Measurements from ENCODE around the gene A1BG. TPM values are rescaled to one million over a fixed set of nuclear protein-coding genes. Genes with fewer than 3 reads are reported as not detected.

The A1BG gene
- total RNA-seq, 1 donor from 2014 or later: 4.1 TPM

GRCh38 chr19:58366585-58367430 is 13.5 kb upstream of the A1BG start:
- DNase-seq (no peak), ATAC-seq (ENCODE audit: poor library complexity) (no peak)
- intact Hi-C loops (cut with DNase I): no loop called here

- ATAC-seq (ENCODE audit: poor library complexity) (no peak), DNase-seq (no peak)
- intact Hi-C loops (cut with DNase I): no loop called here
Measured at GRCh38 chr19:58364146-58364545, 10.9 kb upstream of the A1BG start.

- ATAC-seq (ENCODE audit: poor library complexity) (peak; percentile 96), DNase-seq (peak; percentile 99)
- intact Hi-C loops (cut with DNase I): no loop called here
Measured at GRCh38 chr19:58362272-58362994, 9.1 kb upstream of the A1BG start, which contains the start of gene ZNF497. TSS of gene ZNF497 (minus strand) at chr19:58362751. CDS start at chr19:58357635, 5,116 bp downstream.

GRCh38 chr19:58361900-58362271 is 8.6 kb upstream of the A1BG start:
- DNase-seq (peak; percentile 64), ATAC-seq (ENCODE audit: poor library complexity) (peak; percentile 29)

GRCh38 chr19:58357481-58358145 is 4.3 kb upstream of the A1BG start:
- DNase-seq: no peak
- ATAC-seq (ENCODE audit: poor library complexity): no peak
- intact Hi-C loops (cut with DNase I): no loop called here

More at GRCh38 chr19:58361900-58362271, 8.6 kb upstream of the A1BG start:
- intact Hi-C loops (cut with DNase I): no loop called here

- DNase-seq: no peak
- intact Hi-C loops (cut with DNase I): no loop called here
- ATAC-seq (ENCODE audit: poor library complexity): peak; percentile 4
Measured at GRCh38 chr19:58356766-58357480, 3.6 kb upstream of the A1BG start.

- DNase-seq (no peak), ATAC-seq (ENCODE audit: poor library complexity) (peak; percentile 54)
- intact Hi-C loops (cut with DNase I): no loop called here
Measured at GRCh38 chr19:58355908-58356765, 2.8 kb upstream of the A1BG start.

- DNase-seq (no peak), ATAC-seq (ENCODE audit: poor library complexity) (no peak)
- intact Hi-C loops (cut with DNase I): no loop called here
Measured at GRCh38 chr19:58355215-58355796, 2.0 kb upstream of the A1BG start.

- DNase-seq: no peak
- no peak for ATAC-seq (ENCODE audit: poor library complexity)
- intact Hi-C loops (cut with DNase I): no loop called here
Measured at GRCh38 chr19:58354478-58355030, 1.3 kb upstream of the A1BG start.

- intact Hi-C loops (cut with DNase I): no loop called here
- DNase-seq: no peak
- no peak for ATAC-seq (ENCODE audit: poor library complexity)
Measured at GRCh38 chr19:58353717-58354477, 605 bp upstream of the A1BG start.

GRCh38 chr19:58351990-58352755 is 1.1 kb downstream of the A1BG start:
- intact Hi-C loops (cut with DNase I): no loop called here

GRCh38 chr19:58351558-58351878 is 1.8 kb downstream of the A1BG start:
- no peak for DNase-seq

More at GRCh38 chr19:58351990-58352755, 1.1 kb downstream of the A1BG start:
- DNase-seq (no peak), ATAC-seq (ENCODE audit: poor library complexity) (no peak)

GRCh38 chr19:58350871-58351557 is 2.3 kb downstream of the A1BG start:
- ATAC-seq (ENCODE audit: poor library complexity) (no peak), DNase-seq (peak; percentile 27)
- intact Hi-C loops (cut with DNase I): no loop called here

More at GRCh38 chr19:58351558-58351878, 1.8 kb downstream of the A1BG start:
- ATAC-seq (ENCODE audit: poor library complexity): no peak
- intact Hi-C loops (cut with DNase I): no loop called here

GRCh38 chr19:58350001-58350861 is 3.1 kb downstream of the A1BG start:
- intact Hi-C loops (cut with DNase I): no loop called here
- DNase-seq: peak; percentile 35
- peak; percentile 20 for ATAC-seq (ENCODE audit: poor library complexity)
